HEK293 (cell line): Measurements from ENCODE around the gene ISCU.

Experiments used
- CTCF ChIA-PET: fragments of 350-600 bp; formaldehyde crosslinking; extraction: SDS; loops from one replicate; lab custom pipeline; 2021; ENCODE audit warnings: antibody characterized with exemption; lab: Yijun Ruan, JAX
- POLR2A ChIA-PET: fragments of 300-600 bp; formaldehyde crosslinking; extraction: SDS; loops from one replicate; lab custom pipeline; 2020; ENCODE audit warnings: antibody characterized with exemption, inconsistent platforms; lab: Yijun Ruan, JAX
- H3K27ac ChIP-seq: fragments of 200-500 bp; sonication (Bioruptor generic); 2 replicates; pipeline ENCODE4 v1.5.1; 2014; ENCODE audit warnings: low read depth, low read length, control low read depth, inconsistent platforms; ENCODE audit errors: extremely low read depth
- H3K36me3 ChIP-seq, 2 experiments: fragments of 200-500 bp in 1 of 2; sonication (Bioruptor generic) in 1 of 2; 1 replicate in 1 of 2; 2 replicates in 1 of 2; pipeline ENCODE4 v1.5.1; 2014 to 2017; ENCODE audit warnings: inconsistent platforms in 2 of 2, low read length in 2 of 2; ENCODE audit not compliant: control insufficient read depth in 2 of 2, insufficient read depth in 1 of 2
- H3K4me1 ChIP-seq: fragments of 200-500 bp; sonication (Bioruptor generic); 2 replicates; pipeline ENCODE4 v1.5.1; 2014; ENCODE audit warnings: mild to moderate bottlenecking, low read length, inconsistent platforms; ENCODE audit not compliant: control insufficient read depth, insufficient read depth
- H3K4me3 ChIP-seq: 2 replicates; pipeline ENCODE4 v1.5.1; 2011; ENCODE audit warnings: low read depth, mild to moderate bottlenecking, control low read depth, low read length, moderate library complexity
- H3K9me3 ChIP-seq: fragments of 200-500 bp; sonication (Bioruptor generic); 2 replicates; pipeline ENCODE4 v1.5.1; 2014; ENCODE audit warnings: low read depth, low read length, inconsistent platforms; ENCODE audit not compliant: control insufficient read depth, insufficient read depth
- GLIS1 ChIP-seq: fragments of 450-650 bp; formaldehyde crosslinking; IDR thresholded peaks from 2 replicates; pipeline ENCODE4 v1.5.1; 2016; ENCODE audit warnings: missing biosample characterization, missing genetic modification characterization
- GLIS2 ChIP-seq: fragments of 450-650 bp; formaldehyde crosslinking; IDR thresholded peaks from 2 replicates; pipeline ENCODE4 v1.5.1; 2016; ENCODE audit warnings: missing biosample characterization, missing genetic modification characterization
- KLF16 ChIP-seq: fragments of 450-650 bp; formaldehyde crosslinking; IDR thresholded peaks from 2 replicates; pipeline ENCODE4 v1.5.1; 2017; ENCODE audit warnings: missing biosample characterization, missing genetic modification characterization
- KLF17 ChIP-seq: fragments of 450-650 bp; formaldehyde crosslinking; IDR thresholded peaks from 2 replicates; pipeline ENCODE4 v1.5.1; 2016; ENCODE audit warnings: missing biosample characterization, missing genetic modification characterization
- KLF7 ChIP-seq: fragments of 450-650 bp; formaldehyde crosslinking; IDR thresholded peaks from 2 replicates; pipeline ENCODE4 v1.5.1; 2016; ENCODE audit warnings: missing biosample characterization, missing genetic modification characterization, borderline replicate concordance
- PRDM2 ChIP-seq: fragments of 450-650 bp; formaldehyde crosslinking; IDR thresholded peaks from 2 replicates; pipeline ENCODE4 v1.5.1; 2016; ENCODE audit warnings: missing biosample characterization, missing genetic modification characterization, borderline replicate concordance
- PRDM6 ChIP-seq: fragments of 450-650 bp; formaldehyde crosslinking; IDR thresholded peaks from 2 replicates; pipeline ENCODE4 v1.5.1; 2017; ENCODE audit warnings: missing biosample characterization, missing genetic modification characterization
- SP2 ChIP-seq: fragments of 450-650 bp; formaldehyde crosslinking; IDR thresholded peaks from 2 replicates; pipeline ENCODE4 v1.5.1; 2016; ENCODE audit warnings: missing biosample characterization, missing genetic modification characterization
- SP3 ChIP-seq: fragments of 450-650 bp; formaldehyde crosslinking; IDR thresholded peaks from 2 replicates; pipeline ENCODE4 v1.5.1; 2016; ENCODE audit warnings: missing biosample characterization, missing genetic modification characterization
- ZBTB17 ChIP-seq: fragments of 450-650 bp; formaldehyde crosslinking; IDR thresholded peaks from 2 replicates; pipeline ENCODE4 v1.5.1; 2016; ENCODE audit warnings: missing biosample characterization, missing genetic modification characterization
- ZBTB44 ChIP-seq: fragments of 450-650 bp; IDR thresholded peaks from 2 replicates; pipeline ENCODE4 v1.5.1; 2018; ENCODE audit warnings: missing biosample characterization, mild to moderate bottlenecking, missing genetic modification characterization
- ZNF138 ChIP-seq: fragments of 450-650 bp; formaldehyde crosslinking; IDR thresholded peaks from 2 replicates; pipeline ENCODE4 v1.5.1; 2016; ENCODE audit warnings: missing biosample characterization, missing genetic modification characterization, borderline replicate concordance
- ZNF302 ChIP-seq: fragments of 450-650 bp; formaldehyde crosslinking; IDR thresholded peaks from 2 replicates; pipeline ENCODE4 v1.5.1; 2016; ENCODE audit warnings: missing biosample characterization, missing genetic modification characterization, low read depth
- ZNF324 ChIP-seq: fragments of 450-650 bp; formaldehyde crosslinking; IDR thresholded peaks from 2 replicates; pipeline ENCODE4 v1.5.1; 2016; ENCODE audit warnings: missing biosample characterization, missing genetic modification characterization
- ZNF362 ChIP-seq: fragments of 450-650 bp; formaldehyde crosslinking; IDR thresholded peaks from 2 replicates; pipeline ENCODE4 v1.5.1; 2016; ENCODE audit warnings: missing biosample characterization, missing genetic modification characterization
- ZNF366 ChIP-seq: fragments of 450-650 bp; formaldehyde crosslinking; conservative IDR thresholded peaks from 2 replicates; pipeline ENCODE4 v1.5.1; 2016; ENCODE audit warnings: missing biosample characterization, missing genetic modification characterization
- ZNF426 ChIP-seq: fragments of 450-650 bp; formaldehyde crosslinking; IDR thresholded peaks from 2 replicates; pipeline ENCODE4 v1.5.1; 2017; ENCODE audit warnings: missing biosample characterization, missing genetic modification characterization, mild to moderate bottlenecking, inconsistent platforms, moderate library complexity
- ZNF580 ChIP-seq: fragments of 450-650 bp; formaldehyde crosslinking; IDR thresholded peaks from 2 replicates; pipeline ENCODE4 v1.5.1; 2016; ENCODE audit warnings: missing biosample characterization, missing genetic modification characterization
- ZNF639 ChIP-seq: fragments of 450-650 bp; formaldehyde crosslinking; IDR thresholded peaks from 2 replicates; pipeline ENCODE4 v1.5.1; 2016; ENCODE audit warnings: missing biosample characterization, missing genetic modification characterization
- ZSCAN23 ChIP-seq: fragments of 450-650 bp; formaldehyde crosslinking; IDR thresholded peaks from 2 replicates; pipeline ENCODE4 v1.5.1; 2016; ENCODE audit warnings: missing biosample characterization, missing genetic modification characterization

The ISCU gene

GRCh38 chr12:108612788-108613282 lies 50.4 kb downstream of the ISCU start:
- POLR2A ChIA-PET = no interaction called here
- no peaks in the 10 kb centered on the region for H3K4me1 ChIP-seq
- peak; percentile 60 for TF ChIP-seq GLIS1 (tag by site-specific recombination)
- no peak for TF ChIP-seq ZNF324 (tag by site-specific recombination)
- no peak for TF ChIP-seq ZNF366 (tag by site-specific recombination)
- TF ChIP-seq SP3 = 0 out of 2 replicates have a peak, but pooled peaks have one; percentile 15
- TF ChIP-seq ZNF362 (tag by site-specific recombination) = peak; percentile 74; the same call in 1 of the 2 replicates
- 0 out of 2 replicates have a peak, but pooled peaks have one; percentile 40 for TF ChIP-seq ZNF639 (tag by site-specific recombination)
- 0 out of 2 replicates have a peak, but pooled peaks have one; percentile 15 for TF ChIP-seq ZSCAN23 (tag by site-specific recombination)
- peak; percentile 58; the same call in 1 of the 2 replicates for TF ChIP-seq ZBTB17 (tag by site-specific recombination)
- peak; percentile 19; the same call in 1 of the 2 replicates for TF ChIP-seq SP2 (tag by site-specific recombination)
- no peak for TF ChIP-seq ZBTB44 (tag by site-specific recombination)
- CTCF ChIA-PET = interaction anchor here (0.6 to 2.7 kb wide), 7 partner anchors 27 to 382 kb away, joined by 3 to 8 read pairs (median 3); no protein-coding TSS in a partner anchor
- H3K36me3 ChIP-seq = no peaks in the 10 kb centered on the region
- H3K27ac ChIP-seq = no peak overlapping the region
- no peaks in the 10 kb centered on the region for H3K9me3 ChIP-seq
- no peak overlapping the region for H3K4me3 ChIP-seq

- Histone ChIP-seq H3K9me3 (no peaks in the 10 kb centered on the region), H3K36me3 (no peaks in the 10 kb centered on the region), H3K4me3 (no peak overlapping the region), H3K27ac (no peak overlapping the region), H3K4me1 (no peaks in the 10 kb centered on the region)
- ChIA-PET POLR2A (interaction anchor here (0.6 kb wide), 1 partner anchor 16 kb away, joined by 3 read pairs; the partner anchor contains the start of gene TMEM119), CTCF (interaction anchor here (2.7 kb wide), 1 partner anchor 189 kb away, joined by 8 read pairs; no protein-coding TSS in a partner anchor)
- TF ChIP-seq GLIS2 (tag by site-specific recombination) (no peak), KLF16 (no peak), ZNF302 (tag by site-specific recombination) (no peak), SP3 (no peak), ZNF580 (tag by site-specific recombination) (no peak), ZNF426 (tag by site-specific recombination) (no peak), PRDM6 (tag by site-specific recombination) (no peak), ZNF138 (no peak), PRDM2 (no peak), KLF7 (tag by site-specific recombination) (no peak), KLF17 (tag by site-specific recombination) (no peak)
Observed at GRCh38 chr12:108613548-108613947, 51.2 kb downstream of the ISCU start.
